H9 (cell line): ENCODE measurements around the gene PRDM2. TPM values are rescaled to one million over a fixed set of nuclear protein-coding genes. Genes with fewer than 3 reads are reported as not detected.

Source experiments
- DNase-seq: peaks from one replicate; pipeline ENCODE4 v3.0.0-alpha.2; 2017
- H2AFZ ChIP-seq: one replicate; pipeline ENCODE4 v1.6.1; 2013; ENCODE audit warnings: mild to moderate bottlenecking, low read length, control low read depth, moderate library complexity
- H2AK5ac ChIP-seq: 2 replicates; pipeline ENCODE4 v1.6.1; 2013; ENCODE audit warnings: low read length, control low read depth, mixed read lengths; ENCODE audit not compliant: insufficient read length
- H2BK120ac ChIP-seq: one replicate; pipeline ENCODE4 v1.6.1; 2013; ENCODE audit warnings: low read depth, mild to moderate bottlenecking, low read length, control low read depth, inconsistent platforms; ENCODE audit not compliant: poor library complexity, severe bottlenecking
- H2BK12ac ChIP-seq: 2 replicates; pipeline ENCODE4 v1.6.1; 2013; ENCODE audit warnings: low read length, control low read depth, mixed read lengths, low read depth; ENCODE audit not compliant: insufficient read length
- H2BK15ac ChIP-seq: 2 replicates; pipeline ENCODE4 v1.6.1; 2013; ENCODE audit warnings: low read depth, low read length, control low read depth
- H2BK20ac ChIP-seq: one replicate; pipeline ENCODE4 v1.6.1; 2013; ENCODE audit warnings: low read depth, mild to moderate bottlenecking, low read length, control low read depth, inconsistent platforms; ENCODE audit not compliant: poor library complexity, severe bottlenecking
- H2BK5ac ChIP-seq: 2 replicates; pipeline ENCODE4 v1.6.1; 2013; ENCODE audit warnings: low read length, control low read depth, mixed read lengths; ENCODE audit not compliant: insufficient read length
- H3K14ac ChIP-seq: 2 replicates; pipeline ENCODE4 v1.6.1; 2013; ENCODE audit warnings: low read length, control low read depth; ENCODE audit not compliant: insufficient read depth
- H3K18ac ChIP-seq: 2 replicates; pipeline ENCODE4 v1.6.1; 2013; ENCODE audit warnings: low read depth, mild to moderate bottlenecking, mixed read lengths, low read length, control low read depth; ENCODE audit not compliant: insufficient read length
- H3K23ac ChIP-seq: 2 replicates; pipeline ENCODE4 v1.6.1; 2013; ENCODE audit warnings: low read length, control low read depth, mixed read lengths, low read depth; ENCODE audit not compliant: insufficient read length
- H3K23me2 ChIP-seq: 2 replicates; pipeline ENCODE4 v1.6.1; 2013; ENCODE audit warnings: low read depth, mild to moderate bottlenecking, mixed read lengths, low read length, control low read depth; ENCODE audit not compliant: insufficient read length, poor library complexity, severe bottlenecking
- H3K27ac ChIP-seq: 2 replicates; pipeline ENCODE4 v1.5.1; 2013; ENCODE audit warnings: low read length, control low read depth, mixed read lengths, low read depth; ENCODE audit not compliant: insufficient read length
- H3K27me3 ChIP-seq: 2 replicates; pipeline ENCODE4 v1.6.1; 2013; ENCODE audit warnings: low read length, control low read depth, inconsistent platforms; ENCODE audit not compliant: insufficient read depth
- H3K4ac ChIP-seq: 2 replicates; pipeline ENCODE4 v1.6.1; 2013; ENCODE audit warnings: low read depth, mild to moderate bottlenecking, control low read depth, inconsistent platforms, low read length, moderate library complexity
- H3K4me1 ChIP-seq: 2 replicates; pipeline ENCODE4 v1.6.1; 2013; ENCODE audit warnings: low read length, control low read depth, inconsistent platforms; ENCODE audit not compliant: insufficient read depth
- H3K4me2 ChIP-seq: 2 replicates; pipeline ENCODE4 v1.6.1; 2013; ENCODE audit warnings: low read length, control low read depth, mixed read lengths; ENCODE audit not compliant: insufficient read length, insufficient read depth
- H3K56ac ChIP-seq: 2 replicates; pipeline ENCODE4 v1.6.1; 2013; ENCODE audit warnings: low read depth, mild to moderate bottlenecking, mixed read lengths, low read length, control low read depth; ENCODE audit not compliant: insufficient read length
- H3K79me1 ChIP-seq: 2 replicates; pipeline ENCODE4 v1.6.1; 2013; ENCODE audit warnings: low read depth, mild to moderate bottlenecking, moderate library complexity, low read length, control low read depth, inconsistent platforms; ENCODE audit not compliant: insufficient read depth, poor library complexity, severe bottlenecking
- H3K79me2 ChIP-seq: 2 replicates; pipeline ENCODE4 v1.6.1; 2013; ENCODE audit warnings: low read length, control low read depth, inconsistent platforms; ENCODE audit not compliant: insufficient read depth
- H3K9ac ChIP-seq: 2 replicates; pipeline ENCODE4 v1.6.1; 2013; ENCODE audit warnings: low read length, control low read depth, mixed read lengths; ENCODE audit not compliant: insufficient read length; ENCODE audit errors: extremely low read depth
- H3K9me3 ChIP-seq: one replicate; pipeline ENCODE4 v1.6.1; 2013; ENCODE audit warnings: low read depth, low read length, inconsistent platforms; ENCODE audit not compliant: control insufficient read depth
- H3T11ph ChIP-seq: one replicate; pipeline ENCODE4 v1.6.1; 2013; ENCODE audit warnings: mild to moderate bottlenecking, low read length, control low read depth, inconsistent platforms
- H4K20me1 ChIP-seq: one replicate; pipeline ENCODE4 v1.6.1; 2013; ENCODE audit not compliant: control insufficient read depth, insufficient read length, insufficient read depth
- H4K5ac ChIP-seq: 2 replicates; pipeline ENCODE4 v1.6.1; 2013; ENCODE audit warnings: low read depth, mild to moderate bottlenecking, mixed read lengths, low read length, control low read depth; ENCODE audit not compliant: insufficient read length
- H4K8ac ChIP-seq: replicated peaks from 2 replicates; pipeline ENCODE4 v1.6.1; 2013; ENCODE audit warnings: low read length, control low read depth, mixed read lengths, low read depth; ENCODE audit not compliant: insufficient read length
- H4K91ac ChIP-seq: 2 replicates; pipeline ENCODE4 v1.6.1; 2013; ENCODE audit warnings: low read depth, mild to moderate bottlenecking, moderate library complexity, mixed read lengths, low read length, control low read depth; ENCODE audit not compliant: insufficient read length
- H3K27ac Mint-ChIP-seq, 3 experiments: 2 replicates in 2 of 3; 3 replicates in 1 of 3; pipeline ENCODE4 v1.8.0; 2020 to 2021; ENCODE audit warnings: mixed read lengths in 3 of 3, mild to moderate bottlenecking in 1 of 3, moderate library complexity in 1 of 3
- H3K27me3 Mint-ChIP-seq: 2 replicates; pipeline ENCODE4 v1.8.0; 2021; ENCODE audit warnings: low read depth, mild to moderate bottlenecking, moderate library complexity, mixed read lengths
- H3K36me3 Mint-ChIP-seq, 3 experiments: 2 replicates in 2 of 3; 3 replicates in 1 of 3; pipeline ENCODE4 v1.8.0; 2020 to 2021; ENCODE audit warnings: low read depth in 3 of 3, mixed read lengths in 3 of 3; ENCODE audit not compliant: insufficient read depth in 1 of 3
- H3K4me1 Mint-ChIP-seq, 2 experiments: 2 replicates each; pipeline ENCODE4 v1.8.0; 2020; ENCODE audit warnings: mixed read lengths in 2 of 2
- H3K4me3 Mint-ChIP-seq, 2 experiments: 2 replicates in 1 of 2; 3 replicates in 1 of 2; pipeline ENCODE4 v1.8.0; 2020 to 2021; ENCODE audit warnings: mild to moderate bottlenecking in 2 of 2, mixed read lengths in 2 of 2, moderate library complexity in 1 of 2
- H3K9me3 Mint-ChIP-seq, 2 experiments: 2 replicates in 1 of 2; 3 replicates in 1 of 2; pipeline ENCODE4 v1.8.0; 2020; ENCODE audit warnings: mild to moderate bottlenecking in 2 of 2, mixed read lengths in 2 of 2, moderate library complexity in 1 of 2
- CTCF ChIP-seq: fragments of 200-600 bp; sonication (generic); conservative IDR thresholded peaks from 3 replicates; pipeline ENCODE4 v1.8.0; 2021; ENCODE audit warnings: antibody characterized with exemption, mild to moderate bottlenecking
- WGBS: extraction: QIAGEN DNeasy Blood & Tissue Kit; methylation state at CpG from one replicate; pipeline ENCODE4 v1.1.7; 2013; ENCODE audit warnings: missing lambda C conversion rate, low lambda C conversion rate, mixed read lengths; ENCODE audit not compliant: insufficient read length; ENCODE audit errors: extremely low coverage; 5-methylcytosine and 5-hydroxymethylcytosine counted together
- total RNA-seq: library from RNA; stranded (reverse); gene quantifications from 2 replicates; pipeline ENCODE4 v1.2.1, GENCODE V29; 2021

Gene PRDM2
- total RNA-seq, 1 experiment from 2014 or later, result 24.5 TPM

GRCh38 chr1:13661539-13661938 lies 38.4 kb upstream of the PRDM2 start:
- no peak overlapping the region for H2BK120ac ChIP-seq
- Mint-ChIP-seq H3K36me3 (peaks cover 3 to 8% (median 5%) of the 10 kb centered on the region in 3 experiments; a peak in 6 of 7 replicates), H3K4me3 (no peak overlapping the region), H3K9me3 (peaks cover 17 to 21% of the 10 kb centered on the region in 2 experiments), H3K27ac (no peak overlapping the region), H3K4me1 (no peaks in the 10 kb centered on the region), H3K27me3 (peaks cover 6% of the 10 kb centered on the region)
- no peak overlapping the region for H3T11ph ChIP-seq
- no peak overlapping the region for H2BK12ac ChIP-seq
- H3K79me1 ChIP-seq, result no peaks in the 10 kb centered on the region
- H3K18ac ChIP-seq, result no peak overlapping the region
- H3K9me3 ChIP-seq, result no peaks in the 10 kb centered on the region
- no peak overlapping the region for H4K8ac ChIP-seq
- no peak overlapping the region for H2BK5ac ChIP-seq
- H2AK5ac ChIP-seq, result no peak overlapping the region
- no peak overlapping the region for H3K27ac ChIP-seq
- no peaks in the 10 kb centered on the region for H3K23me2 ChIP-seq
- H2BK20ac ChIP-seq, result no peak overlapping the region
- H3K4me2 ChIP-seq, result no peak overlapping the region
- H4K5ac ChIP-seq, result no peak overlapping the region
- H3K56ac ChIP-seq, result no peak overlapping the region
- no peaks in the 10 kb centered on the region for H3K79me2 ChIP-seq
- DNase-seq, result no peak
- H2BK15ac ChIP-seq, result no peak overlapping the region
- H3K4ac ChIP-seq, result no peak overlapping the region
- TF ChIP-seq CTCF, result no peak
- H3K9ac ChIP-seq, result no peak overlapping the region
- no CpG with 5 or more reads among the region's 5 CpGs for WGBS
- no peak overlapping the region for H2AFZ ChIP-seq
- H3K4me1 ChIP-seq, result no peaks in the 10 kb centered on the region
- no peaks in the 10 kb centered on the region for H3K27me3 ChIP-seq
- H3K14ac ChIP-seq, result no peak overlapping the region
- H4K20me1 ChIP-seq, result no peaks in the 10 kb centered on the region
- no peak overlapping the region for H4K91ac ChIP-seq
- H3K23ac ChIP-seq, result no peak overlapping the region
